CD4-positive, alpha-beta memory T cell (primary cell): ENCODE results near the gene SEMA3G. TPM values are rescaled to one million over a fixed set of nuclear protein-coding genes. Genes with fewer than 3 reads are reported as not detected.

Experiments used
- CTCF ChIA-PET: fragments of 350-600 bp; sonication (Branson Sonifier 250); formaldehyde crosslinking; loops from one replicate; lab custom pipeline; 2021; ENCODE audit warnings: inconsistent platforms; ENCODE audit not compliant: partially characterized antibody; lab: Charles Lee
- POLR2A ChIA-PET: fragments of 350-600 bp; sonication (Branson Sonifier 250); formaldehyde crosslinking; loops from one replicate; lab custom pipeline; 2021; ENCODE audit not compliant: partially characterized antibody; lab: Charles Lee
- DNase-seq, 5 donors: peaks; one replicate each; pipeline versions ENCODE4 v3.0.0 to v3.0.0-alpha.2; 2020 to 2022; ENCODE audit warnings: mixed read lengths in 1 of 5
- H3K27ac ChIP-seq: one replicate; pipeline ENCODE4 v1.7.0; 2013; ENCODE audit warnings: low read depth, low read length
- H3K27me3 ChIP-seq: 2 replicates; pipeline ENCODE4 v1.7.0; 2013; ENCODE audit warnings: mild to moderate bottlenecking, low read length, moderate library complexity; ENCODE audit not compliant: insufficient read depth
- H3K36me3 ChIP-seq: 2 replicates; pipeline ENCODE4 v1.7.0; 2013; ENCODE audit warnings: mild to moderate bottlenecking, low read length, moderate library complexity; ENCODE audit not compliant: insufficient read depth
- H3K4me1 ChIP-seq: 2 replicates; pipeline ENCODE4 v1.7.0; 2013; ENCODE audit warnings: mild to moderate bottlenecking, low read length, moderate library complexity; ENCODE audit not compliant: insufficient read depth
- H3K4me3 ChIP-seq, 2 donors: one replicate each; pipeline ENCODE4 v1.7.0; 2013; ENCODE audit warnings: low read length in 2 of 2, mild to moderate bottlenecking in 1 of 2
- H3K9me3 ChIP-seq, 2 donors: one replicate each; pipeline ENCODE4 v1.7.0; 2013; ENCODE audit warnings: low read length in 2 of 2, control low read depth in 1 of 2; ENCODE audit not compliant: control insufficient read depth in 1 of 2
- H3K27ac Mint-ChIP-seq, 7 donors: one replicate each; pipeline ENCODE4 v1.8.0; 2020 to 2021; ENCODE audit warnings: mixed read lengths in 7 of 7, mild to moderate bottlenecking in 6 of 7, inconsistent platforms in 3 of 7, moderate library complexity in 3 of 7
- H3K27me3 Mint-ChIP-seq, 2 donors: one replicate each; pipeline ENCODE4 v1.8.0; 2020 to 2021; ENCODE audit warnings: mixed read lengths in 2 of 2
- H3K36me3 Mint-ChIP-seq, 2 donors: one replicate each; pipeline ENCODE4 v1.8.0; 2020 to 2021; ENCODE audit warnings: mixed read lengths in 2 of 2, inconsistent platforms in 1 of 2, mild to moderate bottlenecking in 1 of 2
- H3K4me1 Mint-ChIP-seq, 4 donors: one replicate each; pipeline ENCODE4 v1.8.0; 2020 to 2021; ENCODE audit warnings: mixed read lengths in 4 of 4, mild to moderate bottlenecking in 1 of 4
- H3K4me3 Mint-ChIP-seq, 8 donors: one replicate each; pipeline ENCODE4 v1.8.0; 2020 to 2021; ENCODE audit warnings: mixed read lengths in 8 of 8, mild to moderate bottlenecking in 7 of 8, moderate library complexity in 6 of 8, inconsistent platforms in 3 of 8
- H3K9me3 Mint-ChIP-seq, 8 donors: one replicate each; pipeline ENCODE4 v1.8.0; 2020 to 2021; ENCODE audit warnings: mixed read lengths in 8 of 8, mild to moderate bottlenecking in 5 of 8, inconsistent platforms in 3 of 8, moderate library complexity in 1 of 8
- intact Hi-C: fragments of 100-400 bp; cut with micrococcal nuclease; formaldehyde crosslinking; loops from one replicate; pipeline ENCODE4 v1.15.1; 2023
- polyA plus RNA-seq, 2 donors: library from polyadenylated mRNA; unstranded; fragments of 300-500 nt; fragmentation: Illumina TruSeq; gene quantifications; one replicate each; pipeline ENCODE4 v1.2.3, GENCODE V29; 2021
- total RNA-seq, 2 experiments: library from RNA; stranded (reverse); gene quantifications; one replicate each; pipeline ENCODE4 v1.2.3, GENCODE V29; 2021

SEMA3G gene
- total and polyA plus RNA-seq, 4 experiments from 2014 or later = 0.17 to 0.29 (median 0.22) TPM; not detected in 1

DNA sequence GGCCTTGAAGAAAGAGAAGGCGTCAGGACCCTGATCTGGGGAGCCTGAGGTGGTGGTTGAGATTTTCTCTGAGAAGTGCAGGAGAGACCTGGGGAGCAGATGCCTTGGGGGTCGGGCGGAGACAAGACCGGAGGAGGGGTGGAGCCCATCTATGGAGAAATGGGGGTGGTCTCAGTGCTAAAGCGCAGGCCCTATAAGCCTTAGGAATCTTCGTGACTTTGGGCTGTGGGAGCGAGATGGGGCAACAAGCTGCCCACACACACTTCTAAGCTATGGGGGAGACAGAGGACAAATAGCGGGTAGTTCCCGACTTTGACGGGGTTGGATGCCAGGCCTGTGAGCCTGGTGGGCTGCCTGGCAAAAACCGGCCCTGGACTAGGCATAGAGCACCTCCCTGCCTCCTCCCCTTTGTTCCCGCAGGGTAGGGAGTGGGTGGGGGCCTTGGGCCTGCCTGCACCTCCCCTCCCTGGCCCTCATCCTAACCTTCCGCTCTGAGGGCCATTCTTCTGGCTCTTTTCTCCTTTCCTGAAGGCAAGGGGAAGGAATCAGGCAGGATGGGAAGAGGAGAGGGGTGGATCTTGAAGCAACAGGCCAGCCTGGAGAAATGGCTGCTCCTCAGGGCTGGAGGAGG is 11.4 kb upstream of the SEMA3G start:
- H3K4me3 ChIP-seq = peak overlapping the region; percentile 68 to 91
- peaks cover 27% of the 10 kb centered on the region for H3K36me3 ChIP-seq
- no peaks in the 10 kb centered on the region for H3K27me3 ChIP-seq
- no peaks in the 10 kb centered on the region for H3K9me3 Mint-ChIP-seq
- H3K4me1 ChIP-seq = peaks cover 36% of the 10 kb centered on the region
- H3K36me3 Mint-ChIP-seq = peaks cover 10 to 48% of the 10 kb centered on the region in 2 donors
- H3K27ac Mint-ChIP-seq = peak overlapping the region; percentile 94 to 99 (median 98)
- H3K27ac ChIP-seq = peak overlapping the region; percentile 93
- no peak for DNase-seq
- no peaks in the 10 kb centered on the region for H3K9me3 ChIP-seq
- H3K4me1 Mint-ChIP-seq = peaks cover 25 to 60% (median 35%) of the 10 kb centered on the region in 4 donors
- H3K4me3 Mint-ChIP-seq = peak overlapping the region; percentile 91 to 97 (median 94)
- H3K27me3 Mint-ChIP-seq = no peaks in the 10 kb centered on the region
- intact Hi-C loops = loop anchor here (2.0 to 10.0 kb wide), 2 partner anchors 81 to 229 kb away; partner anchors contain the start of genes GNL3, PBRM1 and UQCC5
- ChIA-PET POLR2A (interaction anchor here (0.9 to 3.5 kb wide), 4 partner anchors 10 to 80 kb away, joined by 3 to 13 read pairs (median 4); partner anchors contain the start of genes SEMA3G and UQCC5), CTCF (interaction anchor here (2.3 to 3.2 kb wide), 3 partner anchors 8 to 44 kb away, joined by 11 to 14 read pairs (median 11); no protein-coding TSS in a partner anchor)

DNA sequence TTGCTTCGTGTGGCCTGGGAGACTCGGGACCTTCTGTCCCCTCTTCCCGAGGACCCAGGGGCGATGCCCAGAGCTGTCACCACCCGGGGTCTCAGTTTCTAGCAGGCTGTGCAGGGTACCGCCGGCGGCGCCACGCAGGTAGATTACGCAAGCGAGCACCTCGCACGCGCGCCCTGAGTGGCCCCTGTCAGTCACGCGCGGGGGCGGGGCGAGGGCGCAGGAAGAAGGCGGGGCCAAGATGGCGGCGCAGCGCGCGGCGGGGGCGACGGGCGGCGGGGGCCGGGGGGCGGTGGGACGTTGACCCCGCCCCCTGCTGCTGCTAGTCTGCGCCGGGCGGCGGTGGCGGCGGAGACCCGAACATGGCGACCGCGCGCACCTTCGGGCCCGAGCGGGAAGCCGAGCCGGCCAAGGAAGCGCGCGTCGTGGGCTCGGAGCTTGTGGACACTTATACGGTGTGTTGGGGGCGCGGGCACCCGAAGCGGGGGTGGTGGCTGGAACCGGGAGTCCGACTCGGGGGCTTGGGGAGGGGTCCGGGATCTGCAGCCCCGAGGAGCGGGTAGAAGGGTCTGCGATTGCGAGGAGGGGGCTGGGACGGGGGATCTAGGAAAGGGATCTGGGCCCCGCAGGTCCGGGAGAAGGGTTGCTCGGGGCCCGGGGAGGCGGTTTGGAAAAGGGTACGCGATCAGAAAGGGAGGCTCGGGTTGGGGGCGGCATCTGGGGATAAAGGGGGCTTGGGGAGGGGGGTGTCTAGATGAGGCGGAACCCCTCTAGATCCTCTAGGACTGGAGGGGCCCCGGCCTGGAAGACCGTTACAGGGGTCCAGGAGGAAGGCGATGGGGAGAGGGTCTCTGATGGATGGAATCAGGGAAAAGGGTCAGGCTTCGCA is 10.6 kb upstream of the SEMA3G start, which contains the start of gene NISCH:
NISCH (plus strand) TSS at position 322 of the 886 bp plus-strand sequence; CDS start at position 360, 38 bp downstream.
- H3K36me3 Mint-ChIP-seq = peaks cover 10 to 43% of the 10 kb centered on the region in 2 donors
- no peaks in the 10 kb centered on the region for H3K27me3 Mint-ChIP-seq
- peak within 1 kb of the TSS; percentile 91 to 97 (median 94) for H3K4me3 Mint-ChIP-seq
- Histone ChIP-seq H3K4me3 (peak within 1 kb of the TSS; percentile 91 to 97), H3K9me3 (no peaks in the 10 kb centered on the region), H3K36me3 (peaks cover 19% of the 10 kb centered on the region), H3K27me3 (no peaks in the 10 kb centered on the region), H3K27ac (peak within 1 kb of the TSS; percentile 93), H3K4me1 (peaks cover 36% of the 10 kb centered on the region)
- peak; percentile 93 to 98 (median 96) for DNase-seq
- no peaks in the 10 kb centered on the region for H3K9me3 Mint-ChIP-seq
- POLR2A ChIA-PET = interaction anchor here (0.6 to 3.5 kb wide), 4 partner anchors 10 to 81 kb away, joined by 3 to 13 read pairs (median 4); partner anchors contain the start of genes SEMA3G and UQCC5
- intact Hi-C loops = loop anchor here (1.0 to 10.0 kb wide), 3 partner anchors 77 to 229 kb away; partner anchors contain the start of genes GNL3, PBRM1 and UQCC5
- CTCF ChIA-PET = interaction anchor here (1.0 to 3.2 kb wide), 3 partner anchors 10 to 43 kb away, joined by 3 to 14 read pairs (median 4); partner anchors contain the start of gene SEMA3G
- peak within 1 kb of the TSS; percentile 97 to 99 (median 99) for H3K27ac Mint-ChIP-seq
- peaks cover 25 to 60% (median 35%) of the 10 kb centered on the region in 4 donors for H3K4me1 Mint-ChIP-seq

DNA sequence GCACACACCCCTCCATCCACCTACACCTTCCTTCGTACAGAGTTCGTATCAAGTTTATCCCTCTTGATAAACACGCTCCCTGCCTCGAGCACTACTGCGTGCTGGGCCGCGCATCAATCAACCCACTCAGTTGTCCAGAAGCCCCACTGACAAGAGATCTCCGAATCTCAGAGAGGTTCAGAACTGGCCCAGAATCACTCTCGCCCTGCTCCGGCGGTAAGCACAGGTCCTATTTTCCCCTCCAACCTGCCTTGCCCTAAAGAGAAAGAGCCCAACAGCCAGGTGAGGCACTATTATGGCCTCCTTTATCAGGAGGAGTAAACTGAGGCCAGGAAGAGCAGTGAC is 10.0 kb upstream of the SEMA3G start:
- H3K4me1 ChIP-seq = peaks cover 36% of the 10 kb centered on the region
- H3K27me3 ChIP-seq = no peaks in the 10 kb centered on the region
- Mint-ChIP-seq H3K27ac (peak overlapping the region; percentile 97 to 99 (median 99)), H3K9me3 (no peaks in the 10 kb centered on the region), H3K36me3 (peaks cover 6 to 38% of the 10 kb centered on the region in 2 donors), H3K4me3 (peak overlapping the region; percentile 91 to 97 (median 94)), H3K27me3 (no peaks in the 10 kb centered on the region), H3K4me1 (peaks cover 25 to 60% (median 35%) of the 10 kb centered on the region in 4 donors)
- DNase-seq = no peak
- H3K36me3 ChIP-seq = peaks cover 15% of the 10 kb centered on the region
- no peaks in the 10 kb centered on the region for H3K9me3 ChIP-seq
- H3K27ac ChIP-seq = peak overlapping the region; percentile 93
- ChIA-PET CTCF (interaction anchor here (0.6 to 3.8 kb wide), 4 partner anchors 10 to 43 kb away, joined by 3 to 14 read pairs (median 4); partner anchors contain the start of gene SEMA3G), POLR2A (interaction anchor here (0.6 to 3.5 kb wide), 2 partner anchors 9 to 43 kb away, joined by 4 to 13 read pairs; partner anchors contain the start of gene SEMA3G)
- peak overlapping the region; percentile 91 to 97 for H3K4me3 ChIP-seq
- intact Hi-C loops = loop anchor here (1.0 to 10.0 kb wide), 2 partner anchors 77 to 230 kb away; partner anchors contain the start of genes GNL3 and PBRM1

DNA sequence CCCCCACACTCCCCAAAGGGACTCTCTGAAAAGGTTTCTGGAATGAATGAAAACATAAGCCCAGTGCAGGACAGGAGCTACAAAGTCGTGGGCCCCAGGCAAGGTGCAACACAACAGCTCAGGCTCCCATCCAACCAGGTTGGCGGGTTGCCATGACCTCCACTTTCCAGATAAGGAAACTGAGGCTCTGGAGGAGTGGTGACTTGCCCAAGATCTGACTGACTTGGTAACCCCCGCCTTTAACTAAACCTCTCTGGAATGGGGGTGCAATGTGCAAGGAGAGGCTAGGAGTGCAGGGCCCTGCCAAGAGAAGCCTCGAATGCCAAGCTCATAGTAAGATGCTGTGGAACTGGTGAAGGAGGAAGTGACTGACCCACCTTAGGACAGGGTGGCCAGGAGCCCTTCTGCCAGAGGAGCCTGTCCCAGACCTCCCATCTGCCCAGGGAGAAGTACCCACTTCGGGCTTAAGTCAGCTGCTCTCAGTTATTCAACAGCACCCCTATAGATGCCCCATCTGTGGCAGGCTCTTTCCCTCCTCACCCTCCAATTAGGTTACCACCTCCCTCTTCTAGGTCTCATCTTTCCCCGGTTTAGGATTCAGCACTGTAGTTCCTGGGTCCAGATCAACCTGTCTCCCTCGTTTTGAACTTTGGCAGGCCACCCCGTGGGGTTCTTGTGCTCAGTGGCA is 9.5 kb upstream of the SEMA3G start:
- peaks cover 23 to 60% (median 35%) of the 10 kb centered on the region in 4 donors for H3K4me1 Mint-ChIP-seq

DNA sequence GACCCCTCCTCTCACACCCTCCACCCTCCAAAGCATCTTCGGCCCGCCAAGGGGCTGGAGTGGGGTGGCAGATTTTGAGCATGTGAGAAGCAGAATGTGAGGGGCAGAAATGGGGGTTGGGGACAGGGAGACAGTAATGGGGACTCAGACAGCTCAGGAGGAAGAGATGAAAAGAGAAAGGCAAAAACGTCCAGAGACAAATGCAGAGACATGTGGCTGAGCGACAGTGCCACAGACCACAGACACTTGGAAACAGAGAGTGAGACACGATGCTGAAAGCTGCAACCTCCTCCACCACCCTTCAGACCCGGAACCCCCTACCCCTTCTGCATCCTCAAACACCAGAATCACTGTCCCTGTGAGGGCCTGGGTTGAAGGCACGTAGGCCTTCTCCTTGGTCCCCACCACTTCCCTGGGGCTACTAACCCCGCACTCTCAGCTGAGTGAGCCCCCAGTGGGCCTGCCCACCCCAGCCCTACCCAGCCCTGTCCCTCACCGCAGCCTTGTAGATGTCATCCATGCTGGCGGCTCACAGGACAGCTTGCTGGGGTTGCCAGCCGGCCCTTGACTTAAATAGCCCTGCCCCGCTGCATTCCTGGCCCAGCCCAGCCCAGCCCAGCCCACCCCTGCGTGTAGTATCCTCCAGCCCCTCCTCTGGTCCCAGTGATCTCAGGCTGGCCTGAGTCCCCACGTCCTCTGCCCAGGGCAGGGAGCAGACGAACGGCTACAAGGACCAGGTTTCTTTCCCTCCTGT is 8.8 kb upstream of the SEMA3G start, which contains the start of gene TNNC1:
TNNC1 (minus strand) TSS at position 546 of the 754 bp plus-strand sequence; CDS start at position 520, 26 bp downstream.
- Histone ChIP-seq H3K4me1 (peaks cover 36% of the 10 kb centered on the region), H3K4me3 (peak within 1 kb of the TSS; percentile 91 to 97), H3K9me3 (no peaks in the 10 kb centered on the region), H3K36me3 (peaks cover 9% of the 10 kb centered on the region), H3K27me3 (no peaks in the 10 kb centered on the region), H3K27ac (peak within 1 kb of the TSS; percentile 93)
- no peaks in the 10 kb centered on the region for H3K9me3 Mint-ChIP-seq
- peak within 1 kb of the TSS; percentile 91 to 97 (median 94) for H3K4me3 Mint-ChIP-seq
- intact Hi-C loops = loop anchor here (10.0 kb wide), 1 partner anchor 231 kb away; the partner anchor contains the start of genes GNL3 and PBRM1
- H3K27ac Mint-ChIP-seq = peak within 1 kb of the TSS; percentile 97 to 99 (median 99)
- peaks cover 6 to 28% of the 10 kb centered on the region in 2 donors for H3K36me3 Mint-ChIP-seq
- ChIA-PET POLR2A (interaction anchor here (3.5 kb wide), 1 partner anchor 8 kb away, joined by 13 read pairs; the partner anchor contains the start of gene SEMA3G), CTCF (interaction anchor here (0.8 to 3.8 kb wide), 2 partner anchors 8 to 42 kb away, joined by 3 to 14 read pairs; no protein-coding TSS in a partner anchor)
- peaks cover 23 to 53% (median 35%) of the 10 kb centered on the region in 4 donors for H3K4me1 Mint-ChIP-seq
- DNase-seq = no peak
- no peaks in the 10 kb centered on the region for H3K27me3 Mint-ChIP-seq

More for the DNA sequence above, 9.5 kb upstream of the SEMA3G start:
- intact Hi-C loops = loop anchor here (10.0 kb wide), 1 partner anchor 230 kb away; the partner anchor contains the start of genes GNL3 and PBRM1
- no peaks in the 10 kb centered on the region for H3K27me3 Mint-ChIP-seq
- Histone ChIP-seq H3K4me1 (peaks cover 36% of the 10 kb centered on the region), H3K27ac (peak overlapping the region; percentile 93), H3K36me3 (peaks cover 15% of the 10 kb centered on the region), H3K27me3 (no peaks in the 10 kb centered on the region), H3K4me3 (peak overlapping the region; percentile 91 to 97), H3K9me3 (no peaks in the 10 kb centered on the region)
- peak overlapping the region; percentile 91 to 97 (median 94) for H3K4me3 Mint-ChIP-seq
- peak in 1 of 5 donors; percentile 6 for DNase-seq
- peak overlapping the region; percentile 97 to 99 (median 99) for H3K27ac Mint-ChIP-seq
- POLR2A ChIA-PET = interaction anchor here (3.5 kb wide), 1 partner anchor 8 kb away, joined by 13 read pairs; the partner anchor contains the start of gene SEMA3G
- CTCF ChIA-PET = interaction anchor here (0.6 to 3.8 kb wide), 5 partner anchors 8 to 42 kb away, joined by 3 to 14 read pairs (median 3); partner anchors contain the start of gene SEMA3G
- no peaks in the 10 kb centered on the region for H3K9me3 Mint-ChIP-seq
- H3K36me3 Mint-ChIP-seq = peaks cover 6 to 35% of the 10 kb centered on the region in 2 donors
